Measurements from ENCODE around the gene CCNF. TPM values are rescaled to one million over a fixed set of nuclear protein-coding genes. Genes with fewer than 3 reads are reported as not detected.

Gene CCNF
- total and polyA plus RNA-seq, 10 of the 15 experiments (the other 5 are each of a cell fraction or from before 2014, with no cell fraction given), result 4.0 to 63.2 (median 27.5) TPM

DNA sequence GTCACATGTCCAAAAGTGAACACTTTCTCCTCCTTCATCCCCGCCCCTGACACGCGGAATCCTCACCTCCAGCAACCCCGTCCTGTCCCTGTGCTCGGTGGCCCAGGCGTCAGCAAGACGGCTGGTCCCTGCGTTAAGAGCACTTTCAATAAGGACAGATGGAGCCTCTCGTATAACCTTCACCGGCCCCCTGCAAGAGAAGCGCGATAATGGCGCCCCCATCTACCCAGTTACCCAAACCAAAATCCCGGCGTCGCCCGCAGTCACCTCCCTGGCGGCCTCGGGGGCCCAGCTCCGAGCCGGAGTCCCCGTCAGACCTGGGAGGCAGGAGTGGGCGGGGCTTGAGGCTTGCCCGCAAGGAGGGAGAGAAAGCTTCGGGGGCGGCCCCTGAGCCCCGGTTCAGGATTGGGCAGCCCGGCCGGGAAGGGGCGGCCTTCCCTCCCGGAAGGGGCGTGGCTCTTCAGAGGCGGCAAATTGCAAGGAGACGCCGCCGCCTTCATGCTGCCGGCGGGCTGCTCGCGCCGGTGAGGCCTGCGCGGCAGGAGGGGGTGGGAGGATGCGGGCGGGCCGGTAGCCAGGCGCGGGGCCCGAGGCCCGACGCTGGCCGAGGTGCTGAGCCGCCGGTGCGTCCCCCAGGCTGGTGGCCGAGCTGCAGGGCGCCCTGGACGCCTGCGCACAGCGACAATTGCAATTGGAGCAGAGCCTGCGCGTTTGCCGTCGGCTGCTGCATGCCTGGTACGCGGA lies 30.6 kb downstream of the CCNF start, which contains the start of gene TEDC2 (continued):
- TF ChIP-seq, protein P1, sequence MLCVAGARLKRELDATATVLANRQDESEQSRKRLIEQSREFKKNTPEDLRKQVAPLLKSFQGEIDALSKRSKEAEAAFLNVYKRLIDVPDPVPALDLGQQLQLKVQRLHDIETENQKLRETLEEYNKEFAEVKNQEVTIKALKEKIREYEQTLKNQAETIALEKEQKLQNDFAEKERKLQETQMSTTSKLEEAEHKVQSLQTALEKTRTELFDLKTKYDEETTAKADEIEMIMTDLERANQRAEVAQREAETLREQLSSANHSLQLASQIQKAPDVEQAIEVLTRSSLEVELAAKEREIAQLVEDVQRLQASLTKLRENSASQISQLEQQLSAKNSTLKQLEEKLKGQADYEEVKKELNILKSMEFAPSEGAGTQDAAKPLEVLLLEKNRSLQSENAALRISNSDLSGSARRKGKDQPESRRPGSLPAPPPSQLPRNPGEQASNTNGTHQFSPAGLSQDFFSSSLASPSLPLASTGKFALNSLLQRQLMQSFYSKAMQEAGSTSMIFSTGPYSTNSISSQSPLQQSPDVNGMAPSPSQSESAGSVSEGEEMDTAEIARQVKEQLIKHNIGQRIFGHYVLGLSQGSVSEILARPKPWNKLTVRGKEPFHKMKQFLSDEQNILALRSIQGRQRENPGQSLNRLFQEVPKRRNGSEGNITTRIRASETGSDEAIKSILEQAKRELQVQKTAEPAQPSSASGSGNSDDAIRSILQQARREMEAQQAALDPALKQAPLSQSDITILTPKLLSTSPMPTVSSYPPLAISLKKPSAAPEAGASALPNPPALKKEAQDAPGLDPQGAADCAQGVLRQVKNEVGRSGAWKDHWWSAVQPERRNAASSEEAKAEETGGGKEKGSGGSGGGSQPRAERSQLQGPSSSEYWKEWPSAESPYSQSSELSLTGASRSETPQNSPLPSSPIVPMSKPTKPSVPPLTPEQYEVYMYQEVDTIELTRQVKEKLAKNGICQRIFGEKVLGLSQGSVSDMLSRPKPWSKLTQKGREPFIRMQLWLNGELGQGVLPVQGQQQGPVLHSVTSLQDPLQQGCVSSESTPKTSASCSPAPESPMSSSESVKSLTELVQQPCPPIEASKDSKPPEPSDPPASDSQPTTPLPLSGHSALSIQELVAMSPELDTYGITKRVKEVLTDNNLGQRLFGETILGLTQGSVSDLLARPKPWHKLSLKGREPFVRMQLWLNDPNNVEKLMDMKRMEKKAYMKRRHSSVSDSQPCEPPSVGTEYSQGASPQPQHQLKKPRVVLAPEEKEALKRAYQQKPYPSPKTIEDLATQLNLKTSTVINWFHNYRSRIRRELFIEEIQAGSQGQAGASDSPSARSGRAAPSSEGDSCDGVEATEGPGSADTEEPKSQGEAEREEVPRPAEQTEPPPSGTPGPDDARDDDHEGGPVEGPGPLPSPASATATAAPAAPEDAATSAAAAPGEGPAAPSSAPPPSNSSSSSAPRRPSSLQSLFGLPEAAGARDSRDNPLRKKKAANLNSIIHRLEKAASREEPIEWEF (IDR thresholded peaks at IDR 0.05; ENCODE audit: insufficient replicate concordance, low read depth, low read length), result no peak
- TF ChIP-seq JUND (IDR thresholded peaks at IDR 0.05; ENCODE audit: low read depth, low read length), result no peak
- no peak for TF ChIP-seq RELA (IDR thresholded peaks at IDR 0.05; ENCODE audit: borderline replicate concordance, partially characterized antibody)
- no peak for TF ChIP-seq SMAD5 (IDR thresholded peaks at IDR 0.05; ENCODE audit: low read depth)
- no peak for TF ChIP-seq WRNIP1 (IDR thresholded peaks at IDR 0.05; ENCODE audit: borderline replicate concordance, low read depth, low read length)
- TF ChIP-seq ZNF217 (IDR thresholded peaks at IDR 0.05), result no peak
- TF ChIP-seq ATF7 (IDR thresholded peaks at IDR 0.05; ENCODE audit: low read depth), result no peak
- TF ChIP-seq LARP7 (IDR thresholded peaks at IDR 0.05), result no peak
- no peak for TF ChIP-seq NR2C1 (IDR thresholded peaks at IDR 0.05)
- no peak for TF ChIP-seq JUNB (IDR thresholded peaks at IDR 0.05)
- 0 out of 2 replicates have a peak, but pooled peaks have one; percentile 17 for TF ChIP-seq RFX5 (IDR thresholded peaks at IDR 0.05; ENCODE audit: low read depth, low read length)
- no peak for TF ChIP-seq RB1 (IDR thresholded peaks at IDR 0.05; ENCODE audit: borderline replicate concordance)
- TF ChIP-seq, protein P2, sequence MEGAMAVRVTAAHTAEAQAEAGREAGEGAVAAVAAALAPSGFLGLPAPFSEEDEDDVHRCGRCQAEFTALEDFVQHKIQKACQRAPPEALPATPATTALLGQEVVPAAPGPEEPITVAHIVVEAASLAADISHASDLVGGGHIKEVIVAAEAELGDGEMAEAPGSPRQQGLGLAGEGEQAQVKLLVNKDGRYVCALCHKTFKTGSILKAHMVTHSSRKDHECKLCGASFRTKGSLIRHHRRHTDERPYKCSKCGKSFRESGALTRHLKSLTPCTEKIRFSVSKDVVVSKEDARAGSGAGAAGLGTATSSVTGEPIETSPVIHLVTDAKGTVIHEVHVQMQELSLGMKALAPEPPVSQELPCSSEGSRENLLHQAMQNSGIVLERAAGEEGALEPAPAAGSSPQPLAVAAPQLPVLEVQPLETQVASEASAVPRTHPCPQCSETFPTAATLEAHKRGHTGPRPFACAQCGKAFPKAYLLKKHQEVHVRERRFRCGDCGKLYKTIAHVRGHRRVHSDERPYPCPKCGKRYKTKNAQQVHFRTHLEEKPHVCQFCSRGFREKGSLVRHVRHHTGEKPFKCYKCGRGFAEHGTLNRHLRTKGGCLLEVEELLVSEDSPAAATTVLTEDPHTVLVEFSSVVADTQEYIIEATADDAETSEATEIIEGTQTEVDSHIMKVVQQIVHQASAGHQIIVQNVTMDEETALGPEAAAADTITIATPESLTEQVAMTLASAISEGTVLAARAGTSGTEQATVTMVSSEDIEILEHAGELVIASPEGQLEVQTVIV (IDR thresholded peaks at IDR 0.05; ENCODE audit: borderline replicate concordance, partially characterized antibody), result no peak
- no peak for TF ChIP-seq SUZ12 (IDR thresholded peaks at IDR 0.05; ENCODE audit: unreplicated experiment)
- peak; percentile 88 for TF ChIP-seq SP1 (IDR thresholded peaks at IDR 0.05; ENCODE audit: low read depth, low read length)
- TF ChIP-seq, protein P3, sequence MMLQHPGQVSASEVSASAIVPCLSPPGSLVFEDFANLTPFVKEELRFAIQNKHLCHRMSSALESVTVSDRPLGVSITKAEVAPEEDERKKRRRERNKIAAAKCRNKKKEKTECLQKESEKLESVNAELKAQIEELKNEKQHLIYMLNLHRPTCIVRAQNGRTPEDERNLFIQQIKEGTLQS (IDR thresholded peaks at IDR 0.05; ENCODE audit: borderline replicate concordance, extremely low read depth, low read depth, low read length), result no peak
- TF ChIP-seq MYC (IDR thresholded peaks at IDR 0.05; ENCODE audit: insufficient read depth, insufficient read length, insufficient replicate concordance, low read length, severe bottlenecking), result no peak
- TF ChIP-seq PML (IDR thresholded peaks at IDR 0.05; ENCODE audit: low read length), result no peak
- TF ChIP-seq CHD4 (IDR thresholded peaks at IDR 0.05), result no peak
- TF ChIP-seq, protein P4, sequence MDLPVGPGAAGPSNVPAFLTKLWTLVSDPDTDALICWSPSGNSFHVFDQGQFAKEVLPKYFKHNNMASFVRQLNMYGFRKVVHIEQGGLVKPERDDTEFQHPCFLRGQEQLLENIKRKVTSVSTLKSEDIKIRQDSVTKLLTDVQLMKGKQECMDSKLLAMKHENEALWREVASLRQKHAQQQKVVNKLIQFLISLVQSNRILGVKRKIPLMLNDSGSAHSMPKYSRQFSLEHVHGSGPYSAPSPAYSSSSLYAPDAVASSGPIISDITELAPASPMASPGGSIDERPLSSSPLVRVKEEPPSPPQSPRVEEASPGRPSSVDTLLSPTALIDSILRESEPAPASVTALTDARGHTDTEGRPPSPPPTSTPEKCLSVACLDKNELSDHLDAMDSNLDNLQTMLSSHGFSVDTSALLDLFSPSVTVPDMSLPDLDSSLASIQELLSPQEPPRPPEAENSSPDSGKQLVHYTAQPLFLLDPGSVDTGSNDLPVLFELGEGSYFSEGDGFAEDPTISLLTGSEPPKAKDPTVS (IDR thresholded peaks at IDR 0.05; ENCODE audit: low read depth, low read length), result no peak
- TF ChIP-seq IKZF2 (IDR thresholded peaks at IDR 0.05), result no peak
- TF ChIP-seq RBBP5 (conservative IDR thresholded peaks at IDR 0.05), result no peak
